Mucosa of rectum (tissue), 2 donors: ENCODE measurements around the gene KIF5C.
A peak's percentile ranks its signal among the peaks of the same experiment; 100 is the strongest.

Source experiments
- H3K27ac ChIP-seq, 2 donors: one replicate each; pipeline ENCODE4 v1.7.0; 2013; ENCODE audit warnings: inconsistent platforms in 2 of 2, low read depth in 2 of 2, low read length in 2 of 2
- H3K27me3 ChIP-seq, 2 donors: one replicate each; pipeline ENCODE4 v1.7.0; 2013; ENCODE audit warnings: low read length in 2 of 2; ENCODE audit not compliant: control insufficient read depth in 2 of 2, insufficient read depth in 2 of 2
- H3K36me3 ChIP-seq, 2 donors: one replicate each; pipeline ENCODE4 v1.7.0; 2013; ENCODE audit warnings: low read length in 2 of 2; ENCODE audit not compliant: control insufficient read depth in 2 of 2, insufficient read depth in 2 of 2
- H3K4me1 ChIP-seq, 2 donors: one replicate each; pipeline ENCODE4 v1.7.0; 2013; ENCODE audit warnings: low read length in 2 of 2, mild to moderate bottlenecking in 1 of 2; ENCODE audit not compliant: control insufficient read depth in 2 of 2, insufficient read depth in 2 of 2
- H3K4me3 ChIP-seq, 2 donors: one replicate each; pipeline ENCODE4 v1.7.0; 2013; ENCODE audit warnings: low read length in 2 of 2
- H3K9ac ChIP-seq, 2 donors: one replicate each; pipeline ENCODE4 v1.7.0; 2013; ENCODE audit warnings: low read length in 2 of 2, low read depth in 1 of 2, mild to moderate bottlenecking in 1 of 2
- H3K9me3 ChIP-seq, 2 donors: one replicate each; pipeline ENCODE4 v1.7.0; 2013; ENCODE audit warnings: low read length in 2 of 2; ENCODE audit not compliant: control insufficient read depth in 2 of 2
- donor health status: healthy.
- donor health status: Normal muscosa, but diverticular disease.

The KIF5C gene

DNA sequence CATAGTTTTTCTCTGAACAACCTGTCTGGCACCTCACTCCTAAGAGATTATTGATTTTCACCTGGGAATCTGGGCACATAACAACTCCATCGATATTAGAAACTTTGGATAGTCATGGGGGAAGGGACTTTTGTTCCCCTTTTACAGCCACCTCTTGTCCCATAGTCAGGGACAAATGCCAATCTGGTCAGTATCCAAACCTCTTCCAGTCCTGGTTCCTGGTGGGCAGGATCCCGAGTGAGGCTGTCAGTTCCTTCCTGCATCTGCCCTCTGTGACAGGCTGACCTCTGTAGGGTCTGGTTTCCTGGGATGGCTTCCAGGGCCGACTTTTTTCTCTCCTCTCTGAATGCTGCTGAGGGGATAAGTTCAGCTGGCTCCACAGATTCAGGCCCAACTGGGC is 11.0 kb downstream of the KIF5C start:
- Histone ChIP-seq H3K36me3 (no peaks in the 10 kb centered on the region), H3K9ac (no peak overlapping the region), H3K27ac (no peak overlapping the region), H3K4me3 (no peak overlapping the region), H3K9me3 (no peaks in the 10 kb centered on the region), H3K4me1 (no peaks in the 10 kb centered on the region), H3K27me3 (peaks cover 7 to 9% of the 10 kb centered on the region in 2 donors)

DNA sequence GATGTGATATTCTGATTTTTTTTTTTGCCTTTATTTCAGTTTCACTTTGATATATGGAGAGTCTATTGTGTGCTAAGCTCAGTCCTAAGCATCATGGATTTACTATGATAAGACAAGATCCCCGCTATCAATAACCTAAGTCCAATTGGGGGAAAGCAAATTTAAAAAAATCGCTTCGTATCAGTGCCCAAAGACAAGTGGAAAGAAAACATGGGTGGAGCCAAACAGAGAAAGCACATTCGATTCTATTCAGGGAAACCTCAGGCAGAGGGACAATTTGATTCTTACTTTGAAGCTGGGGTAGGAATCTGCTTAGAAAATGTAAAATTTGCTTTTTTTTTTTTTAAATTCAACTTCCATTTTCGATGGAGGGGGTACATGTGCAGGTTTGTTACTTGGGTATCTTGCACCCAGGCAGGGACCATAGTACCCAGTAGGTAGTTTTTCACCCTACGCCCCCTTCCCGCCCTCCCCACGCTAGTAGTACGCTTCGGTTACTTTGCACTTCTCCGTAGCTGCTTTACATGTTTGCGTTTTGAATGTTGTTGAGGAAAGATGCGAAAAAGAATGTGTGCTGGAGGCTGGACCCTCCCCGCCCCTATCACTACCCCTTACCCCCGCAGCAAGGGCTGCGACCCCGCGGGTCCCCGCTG is 12.4 kb downstream of the KIF5C start:
- Histone ChIP-seq H3K27ac (no peak overlapping the region), H3K27me3 (peaks cover 7 to 9% of the 10 kb centered on the region in 2 donors), H3K4me3 (peak overlapping the region; percentile 48 to 51), H3K36me3 (no peaks in the 10 kb centered on the region), H3K9me3 (peaks cover 0 to 3% of the 10 kb centered on the region in 2 donors), H3K4me1 (no peaks in the 10 kb centered on the region), H3K9ac (no peak overlapping the region)

DNA sequence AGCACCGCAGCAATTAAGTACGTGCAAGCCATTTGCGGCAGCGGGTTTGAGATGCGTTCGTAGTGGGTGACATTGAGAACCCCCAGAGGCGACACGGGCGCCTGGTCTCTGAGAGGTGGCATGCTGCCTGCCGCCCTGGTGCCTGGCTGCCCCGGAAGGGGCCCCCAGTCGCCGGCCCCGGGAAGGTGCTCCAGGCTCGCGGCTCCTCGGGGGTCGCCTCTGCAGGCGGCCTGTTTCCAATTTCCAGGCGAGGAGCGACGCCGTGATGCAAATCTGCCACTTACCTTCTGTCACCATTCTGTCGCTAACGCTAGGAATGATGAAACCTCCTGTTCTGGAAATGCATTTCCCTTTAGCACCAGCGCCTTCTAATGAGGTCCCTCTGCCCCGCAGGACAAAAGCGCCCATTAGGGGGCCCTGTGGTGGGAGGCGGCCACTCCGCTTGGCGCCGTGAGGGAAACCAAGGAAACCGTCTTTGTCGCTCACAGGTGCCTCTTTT is 13.0 kb downstream of the KIF5C start:
- H3K27me3 ChIP-seq: peaks cover 7 to 9% of the 10 kb centered on the region in 2 donors
- H3K4me1 ChIP-seq: no peaks in the 10 kb centered on the region
- peak overlapping the region; percentile 48 to 51 for H3K4me3 ChIP-seq
- H3K9me3 ChIP-seq: peaks cover 0 to 4% of the 10 kb centered on the region in 2 donors
- peak overlapping the region in 1 of 2 donors; percentile 25 for H3K9ac ChIP-seq
- H3K27ac ChIP-seq: no peak overlapping the region
- no peaks in the 10 kb centered on the region for H3K36me3 ChIP-seq

GRCh38 chr2:148888986-148889385 is 14.0 kb downstream of the KIF5C start:
- H3K4me1 ChIP-seq: no peaks in the 10 kb centered on the region
- H3K27ac ChIP-seq: no peak overlapping the region
- H3K9me3 ChIP-seq: peaks cover 0 to 4% of the 10 kb centered on the region in 2 donors
- no peaks in the 10 kb centered on the region for H3K36me3 ChIP-seq
- H3K27me3 ChIP-seq: peaks cover 7 to 9% of the 10 kb centered on the region in 2 donors
- no peak overlapping the region for H3K9ac ChIP-seq
- no peak overlapping the region for H3K4me3 ChIP-seq

- Histone ChIP-seq H3K9ac (no peak overlapping the region), H3K4me3 (no peak overlapping the region), H3K27ac (no peak overlapping the region), H3K9me3 (peaks cover 0 to 4% of the 10 kb centered on the region in 2 donors), H3K36me3 (no peaks in the 10 kb centered on the region), H3K4me1 (no peaks in the 10 kb centered on the region), H3K27me3 (no peaks in the 10 kb centered on the region)
Measured at GRCh38 chr2:148893906-148894305, 18.9 kb downstream of the KIF5C start.

GRCh38 chr2:148896136-148896535 is 21.1 kb downstream of the KIF5C start:
- H3K9ac ChIP-seq: no peak overlapping the region
- H3K27me3 ChIP-seq: no peaks in the 10 kb centered on the region
- peaks cover 0 to 4% of the 10 kb centered on the region in 2 donors for H3K9me3 ChIP-seq
- H3K27ac ChIP-seq: no peak overlapping the region
- H3K4me3 ChIP-seq: no peak overlapping the region
- H3K36me3 ChIP-seq: no peaks in the 10 kb centered on the region
- H3K4me1 ChIP-seq: peaks cover 0 to 4% of the 10 kb centered on the region in 2 donors

GRCh38 chr2:148899638-148900318 is 24.8 kb downstream of the KIF5C start:
- no peaks in the 10 kb centered on the region for H3K27me3 ChIP-seq
- H3K36me3 ChIP-seq: no peaks in the 10 kb centered on the region
- peak overlapping the region in 1 of 2 donors; percentile 23 for H3K27ac ChIP-seq
- no peaks in the 10 kb centered on the region for H3K9me3 ChIP-seq
- H3K4me1 ChIP-seq: peaks cover 0 to 8% of the 10 kb centered on the region in 2 donors
- no peak overlapping the region for H3K9ac ChIP-seq
- H3K4me3 ChIP-seq: no peak overlapping the region

DNA sequence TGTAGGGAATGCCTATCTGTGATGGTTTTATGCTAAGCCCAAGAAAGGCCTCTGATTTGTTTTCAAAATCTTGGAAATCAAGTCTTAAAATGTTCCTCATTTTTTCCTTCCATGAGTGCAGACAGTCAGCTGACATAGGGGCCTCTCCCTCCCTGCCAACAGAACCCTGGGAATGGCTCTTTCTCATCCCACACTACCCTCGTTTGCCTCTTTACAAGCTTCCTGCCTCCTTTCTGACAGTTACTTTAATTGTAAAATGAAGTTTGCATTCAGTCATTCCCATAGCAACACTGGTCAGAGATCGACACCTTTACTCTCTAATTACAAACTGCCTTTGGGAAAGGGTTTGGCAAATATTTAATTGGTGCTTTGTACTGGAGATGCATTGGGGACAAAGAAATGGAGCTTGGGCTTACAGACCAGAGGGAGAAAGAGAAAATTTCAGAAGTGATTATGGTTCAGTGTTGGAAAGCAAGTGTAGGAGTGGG is 25.4 kb downstream of the KIF5C start:
- peaks cover 0 to 8% of the 10 kb centered on the region in 2 donors for H3K4me1 ChIP-seq
- peak overlapping the region in 1 of 2 donors; percentile 23 for H3K27ac ChIP-seq
- H3K4me3 ChIP-seq: no peak overlapping the region
- no peaks in the 10 kb centered on the region for H3K36me3 ChIP-seq
- no peak overlapping the region for H3K9ac ChIP-seq
- H3K9me3 ChIP-seq: no peaks in the 10 kb centered on the region
- H3K27me3 ChIP-seq: no peaks in the 10 kb centered on the region

DNA sequence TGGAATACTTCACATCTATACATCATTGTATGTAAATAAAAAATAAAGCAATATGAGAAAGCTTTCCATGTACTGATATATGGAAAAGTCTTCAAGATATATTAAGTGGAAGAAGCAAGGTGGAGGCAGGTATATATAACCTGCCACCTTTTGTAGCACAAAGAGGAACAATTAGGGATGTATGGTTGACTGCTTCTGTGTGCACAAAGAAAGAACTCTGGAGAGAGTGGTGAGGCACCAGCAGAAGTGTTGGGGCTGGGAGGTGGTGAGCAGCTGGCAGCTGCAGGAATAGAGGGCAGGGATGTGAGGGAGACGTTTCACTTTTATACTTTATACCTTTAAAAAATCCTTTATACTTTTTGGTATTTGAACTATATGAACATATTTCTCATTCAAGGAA is 26.1 kb downstream of the KIF5C start:
- Histone ChIP-seq H3K27me3 (no peaks in the 10 kb centered on the region), H3K4me1 (peaks cover 0 to 8% of the 10 kb centered on the region in 2 donors), H3K27ac (no peak overlapping the region), H3K9me3 (no peaks in the 10 kb centered on the region), H3K4me3 (no peak overlapping the region), H3K36me3 (no peaks in the 10 kb centered on the region), H3K9ac (no peak overlapping the region)

GRCh38 chr2:148902798-148903197 is 27.8 kb downstream of the KIF5C start:
- no peaks in the 10 kb centered on the region for H3K36me3 ChIP-seq
- H3K27ac ChIP-seq: no peak overlapping the region
- peaks cover 0 to 8% of the 10 kb centered on the region in 2 donors for H3K4me1 ChIP-seq
- H3K9ac ChIP-seq: no peak overlapping the region
- H3K27me3 ChIP-seq: no peaks in the 10 kb centered on the region
- no peak overlapping the region for H3K4me3 ChIP-seq
- no peaks in the 10 kb centered on the region for H3K9me3 ChIP-seq
